WERI-Rb-1 (cell line): ENCODE data around the gene CEBPG.

ENCODE experiments used
- DNase-seq: peaks from one replicate; pipeline ENCODE4 v3.0.0-alpha.2; 2020
- H3K27ac ChIP-seq: fragments of 250-450 bp; sonication (Bioruptor Pico); 2 replicates; pipeline ENCODE4 v1.5.1; 2020; ENCODE audit warnings: mild to moderate bottlenecking, moderate library complexity
- H3K27me3 ChIP-seq: fragments of 250-450 bp; sonication (Bioruptor Pico); 2 replicates; pipeline ENCODE4 v1.5.1; 2021; ENCODE audit warnings: mild to moderate bottlenecking, low read depth, moderate library complexity; ENCODE audit not compliant: insufficient read depth, severe bottlenecking
- H3K36me3 ChIP-seq: fragments of 250-450 bp; sonication (Bioruptor Pico); 2 replicates; pipeline ENCODE4 v1.5.1; 2020; ENCODE audit warnings: mild to moderate bottlenecking, moderate library complexity
- H3K4me3 ChIP-seq: 2 replicates; pipeline ENCODE4 v1.5.1; 2011; ENCODE audit warnings: low read depth, mild to moderate bottlenecking, control low read depth, low read length
- H3K9me3 ChIP-seq: fragments of 250-450 bp; sonication (Bioruptor Pico); 2 replicates; pipeline ENCODE4 v1.5.1; 2021; ENCODE audit warnings: mild to moderate bottlenecking, moderate library complexity; ENCODE audit not compliant: severe bottlenecking
- CTCF ChIP-seq: IDR thresholded peaks from 2 replicates; pipeline ENCODE4 v1.5.1; 2011; ENCODE audit warnings: low read depth, mild to moderate bottlenecking, control low read depth, inconsistent platforms, low read length

Gene CEBPG

GRCh38 chr19:33429891-33430673 lies 56.6 kb downstream of the CEBPG start:
- peak; percentile 85 for DNase-seq
- TF ChIP-seq CTCF, result 0 out of 2 replicates have a peak, but pooled peaks have one; percentile 8
- Histone ChIP-seq H3K27ac (peak overlapping the region; percentile 86), H3K9me3 (no peaks in the 10 kb centered on the region), H3K4me3 (peak overlapping the region; percentile 49), H3K36me3 (no peaks in the 10 kb centered on the region), H3K27me3 (no peaks in the 10 kb centered on the region)

GRCh38 chr19:33430674-33431277 lies 57.3 kb downstream of the CEBPG start:
- H3K36me3 ChIP-seq, result no peaks in the 10 kb centered on the region
- H3K27me3 ChIP-seq, result no peaks in the 10 kb centered on the region
- TF ChIP-seq CTCF, result peak; percentile 97
- peak; percentile 88 for DNase-seq
- H3K27ac ChIP-seq, result peak overlapping the region; percentile 86
- H3K9me3 ChIP-seq, result no peaks in the 10 kb centered on the region
- peak overlapping the region; percentile 49 for H3K4me3 ChIP-seq

GRCh38 chr19:33432015-33432414 lies 58.5 kb downstream of the CEBPG start:
- no peaks in the 10 kb centered on the region for H3K27me3 ChIP-seq
- H3K27ac ChIP-seq, result no peak overlapping the region
- TF ChIP-seq CTCF, result no peak
- no peak for DNase-seq
- no peaks in the 10 kb centered on the region for H3K36me3 ChIP-seq
- H3K9me3 ChIP-seq, result no peaks in the 10 kb centered on the region
- H3K4me3 ChIP-seq, result no peak overlapping the region
